HG02884 (cell line): Measurements from ENCODE around the gene MRFAP1.
"Not testable (repeated sequence)": the region's sequence is repeated elsewhere in the genome, so short reads cannot be mapped to it uniquely, and the experiment has no call there.

Experiments
- ATAC-seq: cut with Tn5 transposase; IDR thresholded peaks from one replicate; pipeline ENCODE4 v1.9.1; 2021; ENCODE audit warnings: mild to moderate bottlenecking, moderate library complexity; ENCODE audit not compliant: unreplicated experiment

The MRFAP1 gene

GRCh38 chr4:6610856-6611430 lies 29.5 kb upstream of the MRFAP1 start:
- no peak for ATAC-seq

- ATAC-seq, result no peak
Observed at GRCh38 chr4:6612961-6613675, 27.4 kb upstream of the MRFAP1 start.

- ATAC-seq, result no peak
Observed at GRCh38 chr4:6613676-6614651, 26.5 kb upstream of the MRFAP1 start.

- ATAC-seq, result no peak
Observed at GRCh38 chr4:6614701-6615230, 25.7 kb upstream of the MRFAP1 start.

GRCh38 chr4:6616087-6616995 lies 24.1 kb upstream of the MRFAP1 start:
- no peak for ATAC-seq

- ATAC-seq, result no peak
Observed at GRCh38 chr4:6617246-6617645, 23.2 kb upstream of the MRFAP1 start.

- ATAC-seq, result no peak
Observed at GRCh38 chr4:6618386-6619115, 21.9 kb upstream of the MRFAP1 start.

- ATAC-seq, result no peak
Observed at GRCh38 chr4:6619116-6619465, 21.4 kb upstream of the MRFAP1 start.

- no peak for ATAC-seq
Observed at GRCh38 chr4:6619466-6620255, 20.8 kb upstream of the MRFAP1 start.

GRCh38 chr4:6620296-6620695 lies 20.2 kb upstream of the MRFAP1 start:
- ATAC-seq, result no peak

- no peak for ATAC-seq
Observed at GRCh38 chr4:6620891-6621555, 19.5 kb upstream of the MRFAP1 start.

- no peak for ATAC-seq
Observed at GRCh38 chr4:6621556-6621927, 18.9 kb upstream of the MRFAP1 start.

GRCh38 chr4:6622744-6623143 lies 17.7 kb upstream of the MRFAP1 start:
- no peak for ATAC-seq

- no peak for ATAC-seq
Observed at GRCh38 chr4:6625256-6625655, 15.2 kb upstream of the MRFAP1 start.

- ATAC-seq, result no peak
Observed at GRCh38 chr4:6626066-6626465, 14.4 kb upstream of the MRFAP1 start.

GRCh38 chr4:6627832-6628231 lies 12.7 kb upstream of the MRFAP1 start:
- ATAC-seq, result no peak

- ATAC-seq, result not testable (repeated sequence)
Observed at GRCh38 chr4:6628484-6628883, 12.0 kb upstream of the MRFAP1 start.

GRCh38 chr4:6632125-6632524 lies 8.4 kb upstream of the MRFAP1 start:
- no peak for ATAC-seq
